Measurements from ENCODE around the gene TRABD2B.

Gene TRABD2B

DNA sequence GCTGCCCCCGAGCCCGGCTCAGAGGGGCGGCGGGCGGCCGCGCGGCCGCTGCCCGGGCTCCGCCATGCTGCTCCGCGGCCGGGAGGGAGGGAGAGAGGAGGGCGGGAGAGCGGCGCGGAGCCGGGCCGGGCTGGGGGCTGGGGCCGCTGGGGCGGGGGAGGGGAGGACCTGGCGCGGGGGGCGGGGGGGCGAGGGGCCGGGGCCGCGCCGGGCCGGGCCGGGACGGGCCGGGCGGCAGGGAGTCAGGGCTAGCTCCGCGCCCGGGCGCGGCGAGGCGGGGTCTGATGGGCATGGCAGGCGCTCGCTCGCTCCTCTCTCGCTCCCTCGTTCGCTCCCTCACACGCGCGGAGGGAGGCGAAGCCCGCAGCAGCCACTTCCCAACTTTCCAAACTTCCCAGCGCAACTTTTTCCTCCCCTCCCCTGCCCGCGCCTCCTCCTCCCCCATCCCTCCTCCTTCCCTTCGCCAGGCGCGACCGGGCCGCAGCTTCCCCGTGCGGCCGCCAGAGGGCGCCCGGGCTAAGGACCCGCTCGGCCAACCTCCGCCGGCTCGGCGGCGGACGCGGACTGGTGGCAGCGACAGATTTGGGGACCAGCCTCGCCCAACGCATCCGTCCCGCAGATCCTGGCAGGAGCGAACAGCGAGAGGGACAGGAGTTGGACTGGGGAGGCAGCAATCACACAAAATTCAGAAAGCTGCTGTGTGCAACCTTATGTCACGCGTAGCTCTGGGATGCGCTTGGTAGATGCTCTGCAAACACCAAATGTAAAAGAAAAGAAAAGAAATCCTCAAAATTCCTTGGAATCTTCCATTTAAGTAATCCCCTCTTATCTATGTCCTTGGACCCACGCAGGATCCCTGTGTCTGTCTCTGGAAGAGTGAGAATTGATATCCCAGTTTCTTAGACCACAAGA lies at the start of gene TRABD2B:
TSS of gene TRABD2B (minus strand) at position 97 of the 912 bp plus-strand sequence.
- peak; percentile 67 for DNase-seq

- no peak for DNase-seq
Observed at GRCh38 chr1:48044311-48044710, 47.1 kb upstream of the TRABD2B start.

DNA sequence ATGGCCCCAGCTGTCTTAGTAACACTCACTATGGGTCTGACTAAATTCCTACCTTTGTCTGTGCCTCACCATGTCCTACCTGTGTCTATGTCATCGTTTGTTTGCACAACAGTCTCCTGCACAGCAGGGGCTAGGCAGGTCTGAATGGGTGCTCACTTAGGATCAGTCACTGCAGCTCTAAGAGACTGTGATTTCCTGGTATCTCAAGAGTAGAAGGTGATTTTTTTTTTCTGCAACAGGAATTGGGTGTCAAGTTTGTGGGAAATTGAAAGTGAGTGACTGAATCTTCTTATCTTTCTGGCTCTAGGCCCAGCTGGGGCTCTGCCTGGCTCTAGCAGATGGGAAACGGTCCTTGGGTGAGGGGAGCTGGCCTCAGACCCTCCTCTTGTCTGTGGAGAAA lies 46.4 kb upstream of the TRABD2B start:
- DNase-seq = no peak

GRCh38 chr1:48040154-48040553 lies 43.0 kb upstream of the TRABD2B start:
- no peak for DNase-seq

GRCh38 chr1:48039088-48040054 lies 42.2 kb upstream of the TRABD2B start:
- no peak for DNase-seq

GRCh38 chr1:48038270-48038767 lies 41.1 kb upstream of the TRABD2B start:
- DNase-seq = no peak

DNA sequence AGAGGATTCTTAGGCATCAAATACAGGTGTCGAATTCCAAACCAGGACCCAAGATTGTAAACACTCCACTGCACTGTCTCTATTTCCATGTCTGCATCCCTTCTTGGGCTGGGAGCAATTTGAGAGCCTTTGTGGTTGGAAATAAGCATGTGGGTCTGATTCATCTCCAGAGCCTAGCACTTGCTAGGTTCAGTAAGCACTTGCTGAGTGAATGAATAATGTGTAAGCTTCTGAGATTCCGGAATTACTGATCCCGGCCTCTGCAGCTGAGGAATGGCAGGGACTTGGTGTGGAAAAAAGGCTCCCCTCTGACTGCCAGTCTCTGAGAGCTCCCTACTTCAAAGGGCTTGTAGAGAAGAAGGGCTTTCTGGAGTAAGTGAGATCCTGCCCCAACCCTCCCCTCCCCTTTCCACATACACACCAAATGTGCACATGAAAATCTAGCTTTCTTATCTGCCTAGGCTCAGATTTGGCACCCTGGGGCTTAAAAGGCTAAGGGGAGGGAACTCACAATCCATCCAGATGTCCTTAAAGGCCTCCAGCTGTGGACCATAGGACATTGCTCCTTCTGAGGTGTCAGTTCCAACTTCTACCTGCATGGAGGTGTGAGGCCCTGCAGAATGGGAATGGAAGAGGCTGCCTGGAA lies 39.6 kb upstream of the TRABD2B start:
- no peak for DNase-seq

DNA sequence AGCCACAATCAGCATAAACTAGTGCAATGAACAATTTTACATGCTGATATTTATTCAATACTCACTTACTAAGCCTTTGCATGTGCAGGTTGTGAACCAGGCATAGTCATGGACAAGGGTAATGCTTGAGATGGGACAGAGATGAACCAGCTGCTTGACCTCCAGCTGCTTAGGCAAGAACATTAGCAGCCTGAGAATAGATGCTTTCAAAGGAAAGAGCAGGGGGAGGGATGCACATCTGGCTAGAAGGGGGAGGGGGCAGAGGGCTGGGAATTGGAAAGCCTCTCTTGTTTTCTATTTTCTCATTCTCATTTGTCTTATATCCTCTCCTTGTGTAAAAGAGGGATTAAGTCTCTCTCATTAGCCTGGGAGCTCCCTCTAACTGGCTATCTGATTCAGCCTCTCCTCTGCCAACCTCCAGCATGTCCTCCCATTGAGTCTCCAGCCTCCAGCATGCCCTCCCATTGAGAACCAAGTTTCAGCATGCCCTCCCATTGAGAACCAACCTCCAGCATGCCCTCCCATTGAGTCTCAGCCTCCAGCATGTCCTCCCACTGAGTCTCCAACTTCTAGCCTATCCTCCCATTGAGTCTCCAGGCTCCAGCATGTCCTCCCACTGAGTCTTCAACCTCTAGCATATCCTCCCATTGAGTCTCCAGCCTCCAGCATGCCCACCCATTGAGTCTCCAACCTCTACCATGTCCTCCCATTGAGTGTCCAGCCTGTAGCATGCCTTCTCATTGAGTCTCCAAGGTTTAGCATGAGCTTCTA lies 38.4 kb upstream of the TRABD2B start:
- no peak for DNase-seq

- DNase-seq = no peak
Observed at GRCh38 chr1:48033495-48034045, 36.4 kb upstream of the TRABD2B start.

DNA sequence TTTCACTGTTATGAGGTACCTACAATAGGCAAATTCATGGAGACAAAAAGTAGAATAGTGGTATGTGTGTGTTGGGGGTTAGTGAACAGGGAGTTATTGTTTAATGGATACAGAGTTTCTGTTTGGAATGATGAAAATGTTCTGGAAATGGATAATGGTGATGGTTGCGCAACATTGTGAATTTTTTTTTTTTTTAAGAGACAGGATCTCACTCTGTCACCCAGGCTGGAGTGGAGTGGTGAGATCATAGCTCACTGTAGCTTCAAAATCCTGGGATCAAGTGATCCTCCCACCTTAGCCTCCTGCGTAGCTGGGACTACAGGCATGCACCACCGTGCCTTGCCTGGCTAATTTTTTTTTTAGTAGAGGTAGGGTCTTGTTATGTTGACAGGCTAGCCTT lies 34.5 kb upstream of the TRABD2B start:
- no peak for DNase-seq

DNA sequence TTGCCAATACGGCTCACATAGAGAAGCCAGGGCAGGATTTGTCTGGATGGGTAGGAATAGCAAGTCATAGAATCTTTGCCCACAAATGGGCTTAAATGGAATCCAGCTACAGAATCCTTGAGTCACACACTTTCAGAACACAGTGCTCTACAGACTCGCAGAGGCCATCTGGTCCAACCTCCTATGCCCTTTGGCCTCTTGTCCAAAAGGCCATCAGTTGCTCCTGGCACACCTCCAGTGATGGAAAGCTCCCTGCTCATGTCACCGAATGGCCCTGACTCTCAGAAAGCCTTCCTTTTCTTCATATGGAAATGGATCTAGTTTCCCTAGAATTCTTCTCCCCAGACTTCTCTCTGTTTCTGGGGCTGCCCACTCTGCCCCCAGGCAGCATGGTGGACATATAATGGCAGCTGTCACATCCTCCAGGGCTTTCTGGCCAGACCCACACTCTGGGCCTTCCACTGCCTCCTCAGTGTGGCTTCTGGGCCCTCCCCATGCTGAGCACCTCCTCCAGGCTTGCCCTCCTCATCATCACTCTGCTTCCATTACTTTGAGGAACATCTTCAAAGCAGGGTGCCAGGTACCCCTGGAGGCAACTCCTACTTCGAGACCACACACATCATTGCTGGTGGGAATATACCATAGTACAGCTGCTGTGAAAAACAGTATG lies 33.6 kb upstream of the TRABD2B start:
- no peak for DNase-seq

- DNase-seq = no peak
Observed at GRCh38 chr1:48030211-48030610, 33.0 kb upstream of the TRABD2B start.

- DNase-seq = no peak
Observed at GRCh38 chr1:48028218-48029069, 31.3 kb upstream of the TRABD2B start.

GRCh38 chr1:48027533-48027835 lies 30.3 kb upstream of the TRABD2B start:
- no peak for DNase-seq

- DNase-seq = no peak
Observed at GRCh38 chr1:48026701-48027532, 29.7 kb upstream of the TRABD2B start.

GRCh38 chr1:48026275-48026674 lies 29.1 kb upstream of the TRABD2B start:
- DNase-seq = no peak

DNA sequence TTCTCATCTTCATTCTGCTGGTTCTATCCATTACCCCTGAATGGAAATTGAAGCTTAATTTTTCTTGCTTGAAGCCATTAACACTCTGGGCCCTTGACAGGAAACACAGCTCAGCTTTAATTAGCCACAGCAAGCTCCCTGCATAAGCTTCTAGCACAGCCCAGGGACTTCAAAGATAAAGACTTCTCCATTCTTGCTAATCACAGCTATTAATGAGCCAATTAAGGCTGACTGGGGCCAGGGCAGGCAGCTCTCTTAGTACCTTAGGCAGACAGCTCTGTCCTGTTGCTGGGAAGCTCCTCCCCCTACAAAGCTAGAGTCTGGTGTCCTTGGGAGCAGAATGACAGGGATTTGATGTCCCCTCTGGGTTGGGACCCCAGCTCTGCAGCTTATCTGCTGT lies 27.9 kb upstream of the TRABD2B start:
- DNase-seq = no peak

DNA sequence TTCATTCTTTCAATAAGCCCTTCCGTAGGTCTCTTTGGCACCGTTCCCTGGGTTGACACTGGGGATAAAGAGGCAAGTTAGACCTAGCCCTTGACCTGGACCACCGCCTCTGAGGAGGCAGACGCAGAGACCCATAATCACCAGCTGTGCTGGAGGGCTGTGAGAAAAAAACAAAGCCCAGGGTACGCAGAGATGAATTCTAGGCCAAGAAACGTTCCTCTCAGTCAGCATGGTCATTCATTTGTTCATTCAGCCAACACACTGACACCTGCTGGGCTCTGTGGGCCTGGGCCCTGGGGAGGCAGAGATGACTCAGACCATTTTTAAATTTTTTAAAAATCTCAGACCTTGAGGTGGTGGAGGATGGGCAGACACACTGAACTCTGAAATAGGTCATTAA lies 26.3 kb upstream of the TRABD2B start:
- DNase-seq = no peak

GRCh38 chr1:48022306-48022705 lies 25.1 kb upstream of the TRABD2B start:
- DNase-seq = no peak
